Parathyroid adenoma (tissue), 2 donors: ENCODE data around the gene QSOX2.

Experiments used
- H2AFZ ChIP-seq: fragments of 300-600 bp; sonication (generic); one replicate; pipeline ENCODE4 v1.7.0; 2017; ENCODE audit warnings: antibody characterized with exemption, mild to moderate bottlenecking
- H3K27ac ChIP-seq: fragments of 300-600 bp; sonication (generic); one replicate; pipeline ENCODE4 v1.7.0; 2017
- H3K27me3 ChIP-seq: fragments of 300-600 bp; sonication (generic); one replicate; pipeline ENCODE4 v1.7.0; 2017; ENCODE audit warnings: low read length; ENCODE audit not compliant: control insufficient read depth, insufficient read depth
- H3K36me3 ChIP-seq: fragments of 300-600 bp; sonication (generic); one replicate; pipeline ENCODE4 v1.7.0; 2017; ENCODE audit warnings: low read length; ENCODE audit not compliant: control insufficient read depth, insufficient read depth
- H3K4me1 ChIP-seq: fragments of 300-600 bp; sonication (generic); one replicate; pipeline ENCODE4 v1.7.0; 2017; ENCODE audit warnings: control low read depth
- H3K4me2 ChIP-seq: fragments of 300-600 bp; sonication (generic); one replicate; pipeline ENCODE4 v1.7.0; 2017; ENCODE audit warnings: low read length
- H3K4me3 ChIP-seq: fragments of 300-600 bp; sonication (generic); one replicate; pipeline ENCODE4 v1.7.0; 2017; ENCODE audit warnings: low read depth, low read length
- H3K79me2 ChIP-seq: fragments of 300-600 bp; sonication (generic); one replicate; pipeline ENCODE4 v1.7.0; 2017; ENCODE audit warnings: control low read depth
- H3K9ac ChIP-seq: fragments of 300-600 bp; sonication (generic); one replicate; pipeline ENCODE4 v1.7.0; 2017; ENCODE audit warnings: mild to moderate bottlenecking
- H3K9me3 ChIP-seq: fragments of 300-600 bp; sonication (generic); one replicate; pipeline ENCODE4 v1.7.0; 2017; ENCODE audit warnings: low read length; ENCODE audit not compliant: control insufficient read depth
- TF ChIP-seq, protein P1 (sequence below): fragments of 300-600 bp; sonication (generic); IDR thresholded peaks from one replicate; pipeline ENCODE4 v1.7.0; 2017; ENCODE audit warnings: antibody characterized with exemption, mild to moderate bottlenecking
- donor health status: primary hyperparathyroidism.

Gene QSOX2

DNA sequence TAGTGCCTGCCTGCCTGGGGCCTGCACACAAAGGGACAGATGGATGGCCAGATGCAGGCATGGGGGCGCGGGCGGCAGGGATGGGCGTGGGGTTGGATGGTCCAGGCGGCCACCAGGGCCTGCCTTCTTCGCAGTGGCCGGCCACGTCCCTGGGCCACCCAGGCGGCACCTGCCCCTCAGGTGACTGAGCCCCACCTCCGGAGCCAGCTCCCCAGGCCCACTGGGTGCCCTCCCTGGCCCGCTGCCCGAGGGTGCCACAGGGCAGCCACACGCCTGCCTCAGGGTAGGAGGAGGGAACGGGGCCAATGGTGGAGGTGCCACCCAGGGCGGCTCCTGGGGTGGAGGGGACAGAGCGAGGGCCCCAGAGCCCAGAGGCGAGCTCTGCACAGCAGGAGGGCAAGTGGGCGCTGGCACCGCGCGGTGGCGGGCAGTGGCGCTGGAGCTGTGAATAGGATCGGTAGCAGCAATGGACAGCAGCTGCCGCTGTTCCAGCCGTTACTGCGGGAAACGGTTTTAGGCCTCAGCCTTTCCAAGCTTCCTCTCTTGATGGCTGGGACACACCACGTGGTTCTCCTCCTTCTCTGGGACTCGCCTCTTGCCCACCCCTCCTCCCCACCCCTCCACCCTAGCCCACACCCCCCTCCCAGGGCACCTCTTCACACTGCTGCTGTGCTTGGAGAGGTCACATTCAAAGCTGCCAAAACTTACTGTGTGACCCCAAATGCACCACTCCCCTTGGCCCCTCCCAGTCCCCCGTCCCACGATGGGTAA is 59.8 kb downstream of the QSOX2 start:
- Histone ChIP-seq H3K27ac (no peak overlapping the region), H3K9me3 (no peaks in the 10 kb centered on the region), H3K36me3 (no peaks in the 10 kb centered on the region), H2AFZ (no peak overlapping the region), H3K79me2 (no peaks in the 10 kb centered on the region), H3K4me2 (no peak overlapping the region), H3K9ac (no peak overlapping the region), H3K27me3 (no peaks in the 10 kb centered on the region), H3K4me1 (no peaks in the 10 kb centered on the region), H3K4me3 (no peak overlapping the region)
- TF ChIP-seq, protein P1, sequence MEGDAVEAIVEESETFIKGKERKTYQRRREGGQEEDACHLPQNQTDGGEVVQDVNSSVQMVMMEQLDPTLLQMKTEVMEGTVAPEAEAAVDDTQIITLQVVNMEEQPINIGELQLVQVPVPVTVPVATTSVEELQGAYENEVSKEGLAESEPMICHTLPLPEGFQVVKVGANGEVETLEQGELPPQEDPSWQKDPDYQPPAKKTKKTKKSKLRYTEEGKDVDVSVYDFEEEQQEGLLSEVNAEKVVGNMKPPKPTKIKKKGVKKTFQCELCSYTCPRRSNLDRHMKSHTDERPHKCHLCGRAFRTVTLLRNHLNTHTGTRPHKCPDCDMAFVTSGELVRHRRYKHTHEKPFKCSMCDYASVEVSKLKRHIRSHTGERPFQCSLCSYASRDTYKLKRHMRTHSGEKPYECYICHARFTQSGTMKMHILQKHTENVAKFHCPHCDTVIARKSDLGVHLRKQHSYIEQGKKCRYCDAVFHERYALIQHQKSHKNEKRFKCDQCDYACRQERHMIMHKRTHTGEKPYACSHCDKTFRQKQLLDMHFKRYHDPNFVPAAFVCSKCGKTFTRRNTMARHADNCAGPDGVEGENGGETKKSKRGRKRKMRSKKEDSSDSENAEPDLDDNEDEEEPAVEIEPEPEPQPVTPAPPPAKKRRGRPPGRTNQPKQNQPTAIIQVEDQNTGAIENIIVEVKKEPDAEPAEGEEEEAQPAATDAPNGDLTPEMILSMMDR = no peak

DNA sequence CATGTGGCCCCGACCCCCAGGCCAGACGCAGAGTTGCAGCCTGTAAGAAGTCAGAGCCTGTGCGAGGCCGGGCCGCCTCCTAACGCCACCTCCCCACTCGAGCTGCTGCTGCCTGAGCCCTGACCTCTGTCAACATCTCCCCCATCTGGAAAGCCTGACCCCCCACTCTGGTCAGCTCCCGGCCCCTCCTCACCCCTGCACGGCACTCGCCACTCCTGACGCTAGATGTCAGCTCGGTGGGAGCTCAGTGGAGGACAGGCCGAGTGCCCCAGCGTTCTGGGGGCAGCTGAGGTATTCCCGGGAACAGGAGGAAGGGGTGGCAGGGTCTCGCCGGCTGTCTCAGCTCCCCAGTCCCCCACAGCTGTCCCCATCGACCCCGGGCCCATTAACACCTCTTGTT is 60.5 kb downstream of the QSOX2 start:
- no peaks in the 10 kb centered on the region for H3K9me3 ChIP-seq

DNA sequence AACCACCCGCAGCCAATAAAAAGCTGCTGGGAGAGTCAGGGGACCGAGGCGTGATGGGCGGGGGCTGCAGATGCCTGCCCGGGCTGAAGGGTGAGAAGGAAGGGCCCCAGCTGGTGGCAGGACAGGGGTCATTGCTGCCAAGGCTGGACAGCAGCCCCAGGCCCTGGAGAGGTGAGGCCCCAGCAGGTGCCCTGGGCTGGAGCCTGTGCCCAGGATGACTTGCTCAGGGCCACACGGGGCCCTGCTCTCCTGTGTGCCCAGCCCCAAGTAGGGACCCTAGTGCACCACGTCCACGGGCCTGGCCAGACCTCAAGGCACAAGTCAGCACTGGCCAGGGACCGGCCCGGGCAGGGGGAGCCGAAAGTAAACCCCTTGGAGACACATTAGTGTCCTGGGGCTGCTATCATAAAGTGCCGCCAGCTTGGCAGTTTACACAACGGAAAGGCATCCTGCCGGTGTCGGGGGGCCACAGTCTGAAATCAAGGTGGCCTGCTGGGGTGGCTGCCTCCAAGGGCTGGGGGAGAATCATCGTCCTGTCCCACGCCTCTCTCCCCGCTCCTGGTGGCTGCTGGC is 62.7 kb downstream of the QSOX2 start:
- Histone ChIP-seq H3K9me3 (no peaks in the 10 kb centered on the region), H3K79me2 (no peaks in the 10 kb centered on the region), H3K9ac (no peak overlapping the region), H3K4me2 (no peak overlapping the region), H3K36me3 (no peaks in the 10 kb centered on the region), H3K27me3 (no peaks in the 10 kb centered on the region), H3K27ac (no peak overlapping the region), H2AFZ (no peak overlapping the region), H3K4me3 (no peak overlapping the region), H3K4me1 (no peaks in the 10 kb centered on the region)
- TF ChIP-seq, protein P1 = no peak

More for the DNA sequence above, 60.5 kb downstream of the QSOX2 start:
- Histone ChIP-seq H3K79me2 (no peaks in the 10 kb centered on the region), H3K9ac (no peak overlapping the region), H2AFZ (no peak overlapping the region), H3K4me2 (no peak overlapping the region), H3K4me1 (no peaks in the 10 kb centered on the region), H3K27ac (no peak overlapping the region), H3K4me3 (no peak overlapping the region), H3K27me3 (no peaks in the 10 kb centered on the region), H3K36me3 (no peaks in the 10 kb centered on the region)
- TF ChIP-seq, protein P1 = no peak

DNA sequence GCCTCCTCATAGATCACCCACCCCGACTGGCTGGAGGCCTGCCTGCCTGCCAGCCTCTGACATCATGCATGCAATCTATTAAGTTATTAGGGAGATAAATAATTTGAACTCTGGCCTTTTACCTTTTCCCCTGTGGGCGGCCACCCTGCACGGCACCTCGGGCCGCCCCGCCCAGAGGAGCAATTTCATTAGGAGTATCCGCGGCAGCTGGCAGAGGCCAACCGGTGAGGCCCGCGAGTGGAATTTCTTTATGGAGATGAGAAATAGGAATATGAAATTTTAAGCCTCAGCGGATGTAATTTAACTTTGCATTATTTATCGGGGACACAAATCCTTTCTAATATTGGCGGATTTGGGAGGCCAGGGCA is 63.2 kb downstream of the QSOX2 start:
- Histone ChIP-seq H3K4me3 (no peak overlapping the region), H3K27me3 (no peaks in the 10 kb centered on the region), H3K4me2 (no peak overlapping the region), H3K36me3 (no peaks in the 10 kb centered on the region), H3K9ac (no peak overlapping the region), H3K9me3 (no peaks in the 10 kb centered on the region), H3K79me2 (no peaks in the 10 kb centered on the region), H3K27ac (no peak overlapping the region), H3K4me1 (no peaks in the 10 kb centered on the region), H2AFZ (no peak overlapping the region)
- TF ChIP-seq, protein P1 = no peak
